ENCODE measurements around the gene AIF1L.

DNA sequence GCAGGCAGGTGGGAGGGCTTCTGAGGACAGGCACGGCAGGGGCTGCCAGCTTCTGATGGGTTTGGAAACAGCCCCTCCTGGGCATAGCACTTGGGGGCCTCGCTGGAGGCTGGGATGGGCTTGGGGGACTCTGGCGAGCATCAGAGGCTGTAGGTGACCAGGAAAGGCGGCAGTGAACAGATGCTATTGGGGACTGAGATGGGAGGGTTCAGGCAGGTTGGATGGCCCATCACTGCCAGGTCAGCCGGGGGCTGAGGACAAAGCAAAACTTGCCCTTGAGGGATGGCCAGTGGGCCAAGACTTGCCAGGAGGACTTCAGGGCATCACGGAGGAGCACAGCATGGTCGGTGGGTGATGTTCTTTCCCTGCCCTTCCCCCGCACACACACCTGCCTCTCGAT, 6.7 kb downstream of the AIF1L start:
- TF ChIP-seq POLR2A (IDR thresholded peaks at IDR 0.05; ENCODE audit: low read length) = no peak
- TF ChIP-seq GATA1 (IDR thresholded peaks at IDR 0.05; ENCODE audit: low read depth, low read length) = no peak
